ENCODE data around the gene NR5A2.

NR5A2 gene

GRCh38 chr1:200062143-200062542 lies 34.6 kb downstream of the NR5A2 start:
- DNase-seq (ENCODE audit: low read depth in 1 of 2, low spot score in 1 of 2) = no peak

GRCh38 chr1:200072636-200073285 lies 45.3 kb downstream of the NR5A2 start:
- no peak for DNase-seq (ENCODE audit: low read depth in 1 of 2, low spot score in 1 of 2)

- no peak for DNase-seq (ENCODE audit: low read depth in 1 of 2, low spot score in 1 of 2)
Observed at GRCh38 chr1:200073286-200073637, 45.8 kb downstream of the NR5A2 start.

GRCh38 chr1:200075522-200075921 lies 48.0 kb downstream of the NR5A2 start:
- no peak for DNase-seq (ENCODE audit: low read depth in 1 of 2, low spot score in 1 of 2)

- no peak for DNase-seq (ENCODE audit: low read depth in 1 of 2, low spot score in 1 of 2)
Observed at GRCh38 chr1:200075938-200076546, 48.5 kb downstream of the NR5A2 start.

- no peak for DNase-seq (ENCODE audit: low read depth in 1 of 2, low spot score in 1 of 2)
Observed at GRCh38 chr1:200079232-200079940, 51.9 kb downstream of the NR5A2 start.

- no peak for DNase-seq (ENCODE audit: low read depth in 1 of 2, low spot score in 1 of 2)
Observed at GRCh38 chr1:200081151-200081968, 53.9 kb downstream of the NR5A2 start.

- no peak for DNase-seq (ENCODE audit: low read depth in 1 of 2, low spot score in 1 of 2)
Observed at GRCh38 chr1:200081969-200082245, 54.4 kb downstream of the NR5A2 start.

GRCh38 chr1:200082329-200082728 lies 54.8 kb downstream of the NR5A2 start:
- DNase-seq (ENCODE audit: low read depth in 1 of 2, low spot score in 1 of 2) = no peak

GRCh38 chr1:200090252-200091159 lies 63.0 kb downstream of the NR5A2 start:
- no peak for DNase-seq (ENCODE audit: low read depth in 1 of 2, low spot score in 1 of 2)

- DNase-seq (ENCODE audit: low read depth in 1 of 2, low spot score in 1 of 2) = no peak
Observed at GRCh38 chr1:200095057-200095577, 67.6 kb downstream of the NR5A2 start.

- DNase-seq (ENCODE audit: low read depth in 1 of 2, low spot score in 1 of 2) = no peak
Observed at GRCh38 chr1:200096774-200097173, 69.3 kb downstream of the NR5A2 start.

GRCh38 chr1:200099040-200099439 lies 71.5 kb downstream of the NR5A2 start:
- no peak for DNase-seq (ENCODE audit: low read depth in 1 of 2, low spot score in 1 of 2)

GRCh38 chr1:200103966-200104583 lies 76.6 kb downstream of the NR5A2 start:
- no peak for DNase-seq (ENCODE audit: low read depth in 1 of 2, low spot score in 1 of 2)

- no peak for DNase-seq (ENCODE audit: low read depth in 1 of 2, low spot score in 1 of 2)
Observed at GRCh38 chr1:200107004-200107470, 79.5 kb downstream of the NR5A2 start.

GRCh38 chr1:200108659-200109058 lies 81.1 kb downstream of the NR5A2 start:
- DNase-seq (ENCODE audit: low read depth in 1 of 2, low spot score in 1 of 2) = no peak

GRCh38 chr1:200112290-200112689 lies 84.8 kb downstream of the NR5A2 start:
- DNase-seq (ENCODE audit: low read depth in 1 of 2, low spot score in 1 of 2) = no peak

- DNase-seq (ENCODE audit: low read depth in 1 of 2, low spot score in 1 of 2) = no peak
Observed at GRCh38 chr1:200115532-200115931, 88.0 kb downstream of the NR5A2 start.

- DNase-seq (ENCODE audit: low read depth in 1 of 2, low spot score in 1 of 2) = no peak
Observed at GRCh38 chr1:200116324-200116723, 88.8 kb downstream of the NR5A2 start.

Data from activated T-helper 1 cell treated with anti-CD3 and anti-CD28 coated beads, Interleukin-2, amount 50 U/mL, for 16 hours (primary cell).